SK-N-SH treated with all-trans-retinoic acid at 6 μM for 48 hours (cell line): ENCODE measurements around the gene OXNAD1.

ENCODE experiments used
- BACH2 ChIP-seq: fragments of 250-450 bp; sonication (Bioruptor Pico); IDR thresholded peaks from 2 replicates; pipeline ENCODE4 v1.9.0; 2021; ENCODE audit warnings: mild to moderate bottlenecking, borderline replicate concordance
- ESRRG ChIP-seq: fragments of 250-450 bp; sonication (Bioruptor Pico); IDR thresholded peaks from 2 replicates; pipeline ENCODE4 v1.6.1; 2021; ENCODE audit warnings: mild to moderate bottlenecking
- ZNF8 ChIP-seq: fragments of 450-650 bp; formaldehyde crosslinking; IDR thresholded peaks from 2 replicates; pipeline ENCODE4 v1.5.0; 2020; ENCODE audit warnings: mild to moderate bottlenecking, moderate library complexity
- TF ChIP-seq, protein P1 (sequence below): fragments of 250-450 bp; sonication (Bioruptor Pico); IDR thresholded peaks from 2 replicates; pipeline ENCODE4 v1.5.1; 2021; ENCODE audit warnings: mild to moderate bottlenecking, moderate library complexity

DNA sequence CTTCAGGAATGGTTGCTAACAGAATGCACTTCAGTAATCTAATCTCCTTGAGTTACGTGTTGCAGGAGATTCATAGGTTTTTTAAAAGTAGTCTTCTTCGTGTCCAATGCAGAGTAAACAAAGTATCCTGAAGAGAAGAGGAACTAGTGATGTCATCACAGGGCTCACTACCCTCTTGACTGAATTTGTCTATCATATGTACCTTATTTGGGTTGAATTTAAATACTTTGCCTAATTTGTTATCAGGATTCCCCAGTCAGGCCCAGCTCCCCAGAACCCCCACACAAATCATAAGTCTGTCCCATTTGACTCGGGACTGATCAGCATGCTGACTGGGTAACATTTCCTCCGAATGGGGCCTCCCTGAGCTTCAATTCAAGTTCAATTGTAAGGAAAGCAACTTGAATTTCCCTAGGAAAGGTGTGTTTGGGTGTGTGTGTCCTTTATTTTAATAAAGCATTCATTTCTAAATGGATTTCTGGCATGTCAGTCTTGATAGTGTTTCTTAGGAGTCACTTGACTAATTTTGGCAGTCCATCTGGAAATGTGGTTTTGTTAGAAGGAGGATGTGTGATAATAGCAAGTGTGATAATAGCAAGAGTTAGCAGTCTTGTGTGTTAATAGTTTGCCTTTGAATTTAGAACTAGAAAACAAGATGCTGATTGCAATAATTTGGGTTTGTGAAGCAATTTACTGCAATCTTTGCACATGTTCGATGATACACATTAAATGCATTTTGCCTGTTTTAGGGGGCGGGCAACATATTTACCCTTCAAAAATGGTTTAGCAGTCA is 21.9 kb downstream of the OXNAD1 start:
- TF ChIP-seq ESRRG (CRISPR knock-in tag): no peak
- no peak for TF ChIP-seq ZNF8
- TF ChIP-seq, protein P1, sequence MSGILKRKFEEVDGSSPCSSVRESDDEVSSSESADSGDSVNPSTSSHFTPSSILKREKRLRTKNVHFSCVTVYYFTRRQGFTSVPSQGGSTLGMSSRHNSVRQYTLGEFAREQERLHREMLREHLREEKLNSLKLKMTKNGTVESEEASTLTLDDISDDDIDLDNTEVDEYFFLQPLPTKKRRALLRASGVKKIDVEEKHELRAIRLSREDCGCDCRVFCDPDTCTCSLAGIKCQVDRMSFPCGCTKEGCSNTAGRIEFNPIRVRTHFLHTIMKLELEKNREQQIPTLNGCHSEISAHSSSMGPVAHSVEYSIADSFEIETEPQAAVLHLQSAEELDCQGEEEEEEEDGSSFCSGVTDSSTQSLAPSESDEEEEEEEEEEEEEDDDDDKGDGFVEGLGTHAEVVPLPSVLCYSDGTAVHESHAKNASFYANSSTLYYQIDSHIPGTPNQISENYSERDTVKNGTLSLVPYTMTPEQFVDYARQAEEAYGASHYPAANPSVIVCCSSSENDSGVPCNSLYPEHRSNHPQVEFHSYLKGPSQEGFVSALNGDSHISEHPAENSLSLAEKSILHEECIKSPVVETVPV (CRISPR knock-in tag): no peak
- no peak for TF ChIP-seq BACH2 (CRISPR knock-in tag)
